ENCODE data around the gene MAP3K6.

- TF ChIP-seq POLR2A (IDR thresholded peaks at IDR 0.05; ENCODE audit: low read depth, low read length) (no peak), CTCF (conservative IDR thresholded peaks at IDR 0.05; ENCODE audit: low read depth, low read length) (no peak), NFE2L2 (IDR thresholded peaks at IDR 0.05; ENCODE audit: low read depth, low read length) (no peak), CEBPB (IDR thresholded peaks at IDR 0.05; ENCODE audit: low read depth, low read length) (no peak)
These were observed 45.7 kb upstream of the MAP3K6 start for GRCh38 chr1:27412502-27412901.
